ENCODE results near the gene SLC26A1.
"Not testable (repeated sequence)": the region's sequence is repeated elsewhere in the genome, so short reads cannot be mapped to it uniquely, and the experiment has no call there.

Gene SLC26A1

GRCh38 chr4:982814-983213 is 10.4 kb downstream of the SLC26A1 start:
- DNase-seq, result no peak

- no peak for DNase-seq
Measured at GRCh38 chr4:982291-982690, 10.9 kb downstream of the SLC26A1 start.

GRCh38 chr4:978957-979701 is 14.1 kb downstream of the SLC26A1 start:
- DNase-seq, result no peak

DNA sequence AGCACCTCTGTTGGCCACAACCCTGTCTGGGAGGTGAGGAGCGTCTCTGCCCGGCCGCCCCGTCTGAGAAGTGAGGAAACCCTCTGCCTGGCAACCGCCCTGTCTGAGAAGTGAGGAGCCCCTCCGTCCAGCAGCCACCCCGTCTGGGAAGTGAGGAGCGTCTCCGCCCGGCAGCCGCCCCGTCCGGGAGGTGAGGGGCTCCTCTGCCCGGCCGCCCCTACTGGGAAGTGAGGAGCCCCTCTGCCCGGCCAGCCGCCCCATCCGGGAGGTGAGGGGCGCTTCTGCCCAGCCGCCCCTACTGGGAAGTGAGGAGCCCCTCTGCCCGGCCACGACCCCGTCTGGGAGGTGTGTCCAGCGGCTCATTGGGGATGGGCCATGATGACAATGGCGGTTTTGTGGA is 17.2 kb downstream of the SLC26A1 start:
- not testable (repeated sequence) for DNase-seq

- no peak for DNase-seq
Measured at GRCh38 chr4:974668-975067, 18.5 kb downstream of the SLC26A1 start.

DNA sequence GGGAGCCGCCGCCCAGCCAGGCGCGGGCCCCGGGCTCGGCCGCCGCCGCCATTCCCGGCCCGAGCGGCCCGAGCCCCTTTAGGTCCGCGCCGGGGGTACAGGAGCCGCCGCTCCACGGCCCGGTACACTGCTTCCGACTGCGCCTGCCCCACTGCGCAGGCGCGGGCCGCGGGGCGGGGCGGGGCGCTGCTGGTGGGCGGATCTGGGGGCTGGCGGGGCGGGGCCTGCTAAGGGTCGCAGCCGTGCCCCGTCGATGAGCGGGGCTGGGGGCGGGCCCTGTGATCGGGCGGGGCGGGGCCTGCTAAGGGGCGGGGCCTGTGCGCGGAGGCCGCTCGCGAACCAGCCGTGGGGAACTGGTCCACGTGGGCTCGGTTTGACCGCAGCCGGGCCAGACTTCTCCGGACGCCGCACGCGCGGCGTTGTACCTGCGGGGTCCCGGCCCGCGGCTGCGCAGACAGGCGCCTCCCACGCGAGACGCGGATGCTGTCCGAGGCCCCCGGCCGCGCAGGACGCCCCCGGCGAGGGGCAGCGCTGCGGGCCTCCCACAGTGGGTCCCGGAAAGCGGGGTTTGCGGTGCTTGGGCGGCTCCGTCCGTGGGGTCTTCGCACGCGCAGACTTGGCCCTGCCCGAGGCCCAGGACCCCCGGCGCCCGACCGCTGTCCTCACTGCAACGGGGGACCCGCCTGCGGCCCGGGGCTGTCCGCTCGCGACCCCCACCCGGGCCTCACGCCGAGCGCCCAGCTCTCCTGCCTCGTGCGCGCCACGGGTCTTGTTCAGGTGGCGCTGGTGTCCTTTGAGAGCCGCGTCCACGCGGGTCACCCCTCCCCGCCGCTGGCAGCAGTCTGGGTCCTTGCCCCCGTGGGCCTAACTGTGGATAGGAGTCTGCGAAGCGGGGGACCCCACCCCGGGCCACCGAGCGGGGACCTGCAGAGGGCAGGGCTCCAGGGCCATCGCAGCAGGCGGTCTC is 19.5 kb downstream of the SLC26A1 start, which contains the start of gene DGKQ:
Gene DGKQ, minus strand, starts transcription at position 139 of the 967 bp plus-strand sequence. Its CDS starts 87 bp downstream, at position 52.
- no peak for DNase-seq

GRCh38 chr4:972651-973424 is 20.4 kb downstream of the SLC26A1 start:
- no peak for DNase-seq

- no peak for DNase-seq
Measured at GRCh38 chr4:971666-972500, 21.3 kb downstream of the SLC26A1 start.

GRCh38 chr4:970854-971520 is 22.2 kb downstream of the SLC26A1 start:
- DNase-seq, result no peak

- no peak for DNase-seq
Measured at GRCh38 chr4:970046-970745, 23.0 kb downstream of the SLC26A1 start.

GRCh38 chr4:968621-969394 is 24.4 kb downstream of the SLC26A1 start:
- no peak for DNase-seq

DNA sequence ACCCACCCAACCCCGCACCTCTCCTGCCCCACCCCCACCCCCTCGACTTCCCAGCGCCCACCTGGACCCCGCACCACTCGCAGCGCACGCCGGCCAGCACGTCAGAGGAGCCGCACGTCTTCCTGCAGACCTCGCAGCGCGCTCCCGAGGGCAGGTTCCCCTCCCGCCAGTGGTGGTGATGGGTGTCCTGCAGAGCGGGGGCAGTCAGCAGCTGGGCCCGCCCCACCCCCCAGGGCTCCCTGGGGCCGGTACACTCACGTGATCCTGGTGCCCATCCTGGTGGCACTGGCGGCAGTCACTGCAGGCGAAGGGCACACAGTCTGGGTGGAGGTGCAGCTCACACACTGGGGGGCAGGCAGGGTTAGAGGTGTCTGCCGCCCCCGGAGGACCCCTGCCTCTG is 25.0 kb downstream of the SLC26A1 start:
- no peak for DNase-seq

GRCh38 chr4:967113-968104 is 25.8 kb downstream of the SLC26A1 start:
- DNase-seq, result no peak

DNA sequence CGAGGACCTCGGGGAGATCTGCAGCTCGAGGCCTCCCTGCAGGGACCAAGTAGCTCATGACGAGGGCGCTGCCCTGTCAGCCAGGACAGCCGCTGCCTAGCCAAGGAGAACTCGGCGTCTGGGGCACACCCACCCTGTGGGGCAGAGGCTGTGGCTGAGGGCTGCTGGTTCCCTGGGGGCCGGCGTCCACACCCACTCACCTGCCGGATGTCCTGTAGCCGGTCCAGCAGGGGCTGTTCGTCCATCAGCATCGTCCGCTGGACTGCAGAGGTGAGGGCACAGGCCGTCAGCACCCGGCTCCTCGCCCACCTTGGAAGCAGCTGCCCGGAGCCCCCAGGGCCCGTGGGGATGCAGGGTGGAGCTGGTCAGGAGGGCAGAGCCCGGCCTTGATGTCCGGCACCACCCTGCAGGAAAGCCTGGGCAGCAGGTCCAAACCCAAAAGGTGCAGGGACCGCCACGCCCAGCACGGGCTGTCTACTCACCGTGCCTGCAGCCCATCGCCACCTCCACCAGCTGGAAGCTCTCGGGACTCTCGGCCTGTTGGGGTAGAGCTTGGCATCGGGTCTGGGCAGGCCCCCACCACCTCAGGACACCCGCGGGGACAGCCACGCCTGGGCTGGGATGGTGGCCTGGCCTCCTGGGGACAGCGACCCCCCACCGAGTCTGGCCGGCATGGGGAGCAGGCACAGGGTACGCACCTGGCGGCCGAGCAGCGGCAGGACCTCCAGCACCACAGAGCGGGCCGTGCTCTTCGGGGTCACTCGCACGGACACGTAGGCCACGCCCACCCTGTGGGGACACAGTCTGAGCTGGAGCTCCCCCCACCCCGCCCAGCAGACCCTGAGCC is 26.7 kb downstream of the SLC26A1 start:
- DNase-seq, result no peak

DNA sequence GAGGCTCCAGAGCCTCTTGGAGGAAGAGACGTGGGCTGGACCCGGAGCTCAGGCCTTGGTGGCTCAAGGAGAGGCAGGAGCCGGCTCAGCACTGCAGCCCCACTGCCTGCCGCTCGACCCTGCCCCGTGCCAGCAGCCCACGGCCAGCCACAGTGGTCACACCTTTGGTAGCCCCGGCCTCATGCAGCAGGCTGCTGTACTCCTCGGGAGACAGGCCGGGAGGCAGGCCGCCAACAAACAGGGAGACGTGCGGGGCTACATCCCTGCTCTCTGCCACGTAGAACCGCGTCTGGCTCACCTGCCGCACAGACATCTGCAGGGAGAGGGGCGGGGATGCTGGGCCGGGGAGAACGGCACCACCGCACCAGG is 27.5 kb downstream of the SLC26A1 start:
- DNase-seq, result no peak

DNA sequence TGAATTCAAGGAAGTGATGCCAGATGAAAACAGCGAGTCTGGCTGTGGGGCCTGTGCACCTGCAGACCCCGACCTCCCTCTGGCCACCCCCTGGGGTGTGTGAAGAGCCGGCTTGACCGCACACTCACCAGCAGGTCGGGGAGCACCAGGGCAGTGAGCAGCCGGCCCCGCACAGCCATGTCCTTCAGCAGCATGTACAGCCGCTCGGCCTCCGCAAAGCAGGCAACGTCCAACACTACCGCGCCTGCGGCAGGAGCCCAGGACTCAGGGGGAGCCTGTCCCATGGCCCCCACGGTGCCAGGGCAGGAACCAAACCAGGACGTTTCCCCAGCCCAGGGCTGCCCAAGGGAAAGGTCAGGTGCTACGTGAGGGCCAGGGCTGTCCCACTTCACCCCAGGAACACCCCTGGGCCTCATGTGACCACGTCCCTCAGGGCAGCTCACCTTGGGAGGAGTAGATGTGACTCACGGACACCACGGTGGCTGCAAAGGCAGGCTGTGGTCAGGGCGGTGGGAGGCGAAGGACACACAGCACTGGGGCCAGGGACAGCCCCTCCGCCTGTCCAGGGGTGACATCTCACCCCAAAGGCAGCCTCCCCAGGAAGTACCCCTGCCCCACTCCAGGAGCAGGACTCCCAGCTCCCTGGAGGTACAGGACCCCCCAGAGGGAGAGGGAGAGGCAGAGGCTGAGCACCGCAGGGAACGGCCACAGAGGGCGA is 28.0 kb downstream of the SLC26A1 start:
- DNase-seq, result no peak

GRCh38 chr4:964346-965025 is 28.7 kb downstream of the SLC26A1 start:
- DNase-seq, result no peak

Data from NCI-H2107 (cell line).